HG03139 (cell line): ENCODE results near the gene RNF26.

Experiments
- ATAC-seq: cut with Tn5 transposase; IDR thresholded peaks from one replicate; pipeline ENCODE4 v1.9.1; 2021; ENCODE audit not compliant: unreplicated experiment

RNF26 gene

DNA sequence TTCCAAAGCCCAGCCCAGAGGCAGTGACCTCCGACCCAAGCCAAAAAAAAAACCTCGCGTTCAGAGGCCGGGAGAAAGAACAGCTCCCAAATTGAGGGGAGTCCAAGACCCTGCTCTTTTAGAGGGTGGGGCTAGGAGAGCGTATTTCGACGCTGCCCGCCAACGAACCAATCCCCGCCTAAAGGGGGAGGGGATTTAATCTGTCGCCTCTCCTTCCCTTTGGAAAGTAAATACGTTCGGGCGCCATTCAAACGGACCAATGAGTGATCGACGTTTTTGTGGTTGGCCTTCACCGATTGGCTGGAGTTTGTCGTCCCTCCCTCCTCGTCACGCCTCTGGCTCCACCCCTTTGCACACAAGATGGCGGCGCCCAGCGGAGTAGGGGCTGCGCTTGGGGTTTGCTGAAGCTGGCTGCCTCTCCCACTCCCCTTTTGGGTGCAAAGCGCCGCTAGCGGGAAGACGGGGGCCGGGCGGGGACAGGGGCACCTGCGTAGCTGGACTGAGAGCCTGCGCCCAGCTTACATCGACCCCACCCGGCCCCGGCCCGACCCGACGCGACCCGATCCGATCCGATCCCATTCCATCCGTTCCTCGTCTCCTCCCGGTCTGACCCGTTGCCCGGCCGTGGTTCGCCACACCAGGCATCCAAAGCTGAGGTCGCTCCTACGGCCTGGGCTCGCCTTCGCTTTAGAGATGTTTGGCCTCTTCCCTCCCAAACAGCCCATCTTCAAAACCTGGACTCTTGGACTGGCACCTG, at the start of gene RNF26:
Gene RNF26, plus strand, starts transcription at position 354 of the 757 bp plus-strand sequence. CDS start 596 bp downstream, outside the sequence.
- ATAC-seq = peak; percentile 84

DNA sequence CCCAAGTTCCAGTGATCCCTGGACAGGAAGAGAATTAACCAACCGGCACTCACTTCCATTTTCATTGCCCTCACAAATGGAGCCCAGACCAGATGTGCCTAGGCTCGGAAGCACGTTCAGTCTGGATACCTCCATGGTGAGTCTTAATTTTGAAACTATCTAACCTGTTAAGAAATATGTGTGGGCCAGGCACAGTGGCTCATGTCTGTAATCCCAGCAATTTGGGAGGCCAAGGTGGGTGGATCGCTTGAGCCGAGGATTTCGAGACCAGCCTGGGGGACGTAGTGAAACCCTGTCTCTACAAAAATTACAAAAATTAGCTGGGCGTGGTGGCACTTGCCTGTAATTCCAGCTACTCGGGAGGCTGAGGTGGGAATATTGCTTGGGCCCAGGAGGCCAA, 48.9 kb upstream of the RNF26 start:
- no peak for ATAC-seq

DNA sequence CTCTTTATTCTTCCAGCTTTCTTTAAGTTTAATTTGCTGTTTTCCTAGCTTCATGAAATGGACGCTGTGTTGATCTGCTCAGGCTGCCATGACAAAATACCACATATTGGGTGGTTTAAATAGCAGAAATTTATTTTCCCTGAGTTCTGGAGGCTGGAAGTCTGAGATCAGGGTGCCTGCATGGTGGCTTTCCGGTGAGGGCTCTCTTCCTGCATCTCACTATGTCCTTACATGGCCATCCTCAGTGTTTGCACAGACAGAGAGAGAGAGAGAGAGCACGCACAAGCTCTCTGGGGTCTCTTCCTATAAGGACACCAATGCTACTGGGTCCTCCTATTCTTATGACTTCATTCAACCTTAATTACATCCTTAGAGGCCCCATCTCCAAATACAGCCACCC, 46.1 kb upstream of the RNF26 start:
- no peak for ATAC-seq

DNA sequence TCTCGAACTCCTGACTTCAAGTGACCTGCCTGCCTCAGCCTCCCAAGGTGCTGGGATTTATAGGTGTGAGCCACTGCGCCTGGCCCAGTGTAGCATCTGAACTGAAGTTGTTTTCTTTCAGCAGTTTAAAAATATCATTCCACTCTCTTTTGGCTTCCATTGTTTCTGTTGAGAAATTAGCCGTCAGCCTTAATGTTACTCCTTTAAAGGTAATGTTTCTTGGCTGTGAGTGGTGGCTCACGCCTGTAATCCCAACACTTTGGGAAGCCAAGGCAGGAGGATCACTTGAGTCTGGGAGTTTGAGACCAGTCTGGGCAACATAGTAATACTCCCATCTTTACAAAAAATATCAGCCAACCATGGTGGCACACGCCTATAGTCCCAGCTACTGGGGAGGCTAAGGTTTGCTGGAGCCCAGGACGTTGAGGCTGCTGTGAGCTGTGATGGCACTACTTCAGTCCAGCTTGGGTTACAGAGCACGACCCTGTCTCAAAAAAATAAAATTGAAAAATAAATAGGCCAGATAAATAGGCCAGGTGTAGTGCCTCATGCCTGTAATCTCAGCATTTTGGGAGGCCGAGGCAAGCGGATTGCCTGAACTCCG, 43.3 kb upstream of the RNF26 start:
- no peak for ATAC-seq

DNA sequence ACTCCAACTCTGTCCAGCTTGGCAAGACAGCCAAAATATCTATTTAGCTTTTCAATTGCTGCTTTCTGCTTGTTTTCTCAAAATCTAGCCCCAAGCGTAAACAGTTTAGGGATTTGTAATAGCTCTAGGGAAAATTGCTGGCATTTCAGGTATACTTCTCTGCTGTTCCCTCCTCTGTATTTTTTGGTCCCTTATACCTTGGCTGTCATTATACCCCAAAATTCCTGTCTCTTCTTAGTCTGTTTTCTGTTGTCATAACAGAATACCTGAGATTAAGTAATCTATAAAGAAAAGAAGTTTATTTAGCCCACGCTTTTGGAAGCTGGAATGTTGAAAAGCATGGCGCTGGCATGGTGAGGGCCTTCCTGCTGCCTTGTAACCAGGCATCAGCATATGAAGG, 40.9 kb upstream of the RNF26 start:
- ATAC-seq = no peak

DNA sequence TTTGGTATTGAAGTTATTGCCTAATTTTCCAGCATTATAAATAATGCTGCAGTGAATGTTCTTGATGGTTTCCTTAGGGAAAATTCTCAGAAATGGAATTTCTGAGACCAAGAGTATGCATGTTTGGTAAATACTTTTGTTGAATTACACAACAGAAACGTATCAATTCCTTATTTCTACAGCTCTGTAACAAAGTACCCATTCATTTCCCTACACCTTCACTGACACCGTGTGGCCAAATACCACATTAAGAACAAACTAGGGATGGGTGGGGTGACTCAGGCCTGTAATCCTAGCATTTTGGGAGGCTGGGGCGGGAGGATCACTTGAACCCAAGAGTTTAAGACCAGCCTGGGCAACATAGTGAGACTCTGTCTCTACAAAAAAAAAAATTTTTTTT, 39.1 kb upstream of the RNF26 start:
- ATAC-seq = no peak

DNA sequence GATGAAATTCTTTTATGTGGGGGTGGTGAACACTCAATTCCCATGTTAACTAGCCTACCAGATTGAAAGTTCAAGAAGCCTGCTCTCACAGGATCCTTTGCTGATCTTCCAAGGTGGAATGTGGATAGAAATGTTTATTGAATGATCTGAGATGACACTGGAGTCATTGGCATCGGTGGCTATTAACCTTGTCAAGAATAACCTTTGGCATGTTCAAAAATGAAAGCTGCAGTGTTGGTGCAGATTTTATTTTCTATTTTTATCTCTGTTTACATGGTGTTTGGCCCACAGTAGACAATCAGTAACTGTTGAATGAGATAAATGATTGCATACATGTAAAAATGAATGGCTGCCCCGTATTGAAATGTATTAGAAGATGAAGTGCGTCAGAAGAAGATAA, 36.4 kb upstream of the RNF26 start:
- no peak for ATAC-seq

DNA sequence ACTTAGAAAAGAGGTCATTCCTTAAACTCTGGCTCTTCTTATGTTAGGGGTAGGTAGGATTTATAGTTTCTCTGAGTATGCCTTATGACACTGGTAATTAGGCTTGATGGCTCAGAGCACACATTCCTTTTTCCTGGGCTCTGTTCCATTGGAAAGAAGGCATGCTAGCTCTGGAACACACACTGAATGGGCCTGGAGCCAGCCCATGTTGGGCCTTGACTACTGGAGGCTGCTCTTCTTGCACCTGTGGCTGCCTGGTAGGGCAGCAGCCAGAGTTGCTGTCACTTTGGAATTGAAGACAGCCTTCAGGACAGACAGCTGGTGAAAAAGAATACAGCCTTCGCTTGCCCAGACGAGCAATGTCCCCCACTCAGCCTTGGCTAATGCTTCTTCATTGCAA, 35.6 kb upstream of the RNF26 start:
- no peak for ATAC-seq

- no peak for ATAC-seq
These were observed 34.9 kb upstream of the RNF26 start for GRCh38 chr11:119299416-119299815.

DNA sequence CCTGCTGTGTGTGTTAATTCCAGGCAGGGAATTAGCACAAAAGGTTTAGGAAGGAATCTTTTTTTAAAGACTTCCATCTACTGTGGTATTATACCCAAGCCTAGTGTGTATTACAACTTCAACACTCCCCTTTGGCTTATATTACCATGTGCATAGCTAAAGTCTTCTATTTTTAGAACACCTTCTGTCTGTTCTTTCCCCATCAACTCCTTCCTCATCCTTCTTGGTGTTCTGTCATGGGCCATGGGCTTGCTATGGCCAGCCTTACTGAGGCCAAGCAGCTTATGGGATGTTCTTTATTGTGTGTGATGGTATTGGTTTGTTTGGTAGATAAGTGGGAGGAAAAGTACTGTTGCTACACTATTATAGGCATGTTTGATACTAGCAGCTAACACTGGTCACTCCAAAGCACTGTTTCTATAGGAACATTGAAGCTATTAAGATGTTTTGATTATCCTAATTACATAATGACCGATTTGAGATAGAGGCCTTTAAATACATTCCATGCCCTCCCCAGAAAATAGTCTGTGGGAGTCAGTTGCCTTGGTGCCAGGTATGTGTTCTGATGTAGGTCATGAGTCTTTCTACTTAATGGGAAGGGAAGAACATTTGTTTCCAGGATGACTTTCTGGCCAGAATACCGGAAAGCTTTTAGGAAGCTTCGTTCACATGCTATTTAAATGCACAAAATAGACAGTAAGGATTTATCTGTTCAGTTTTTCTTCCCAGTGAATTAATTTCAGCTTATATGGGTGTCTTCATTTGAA, 33.9 kb upstream of the RNF26 start:
- ATAC-seq = no peak

DNA sequence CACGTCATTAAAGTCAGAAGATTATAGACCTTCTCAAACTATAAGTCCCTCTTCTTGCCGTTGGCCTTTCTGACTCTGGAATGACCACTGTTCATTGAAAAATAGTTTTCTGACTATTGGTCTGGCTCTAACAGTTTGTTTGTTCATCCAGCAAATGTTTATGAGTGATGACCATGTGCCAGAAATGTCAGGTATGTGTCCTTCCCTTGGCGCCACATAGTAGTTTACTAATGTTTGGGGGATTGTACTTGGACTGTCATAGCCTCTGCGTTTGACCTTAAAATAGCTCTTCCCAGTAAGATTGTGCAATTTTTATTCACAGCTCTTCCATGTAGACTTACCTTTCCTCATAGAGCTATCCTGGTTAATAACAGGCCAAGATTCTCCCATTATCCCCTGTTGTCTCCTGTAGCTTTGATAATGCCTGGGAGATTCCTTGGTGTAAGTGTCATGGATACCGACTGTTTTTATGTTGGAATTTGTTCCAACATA, 31.1 kb upstream of the RNF26 start:
- no peak for ATAC-seq

GRCh38 chr11:119305556-119306372, 28.6 kb upstream of the RNF26 start:
- ATAC-seq = no peak

GRCh38 chr11:119306373-119306890, 27.9 kb upstream of the RNF26 start:
- ATAC-seq = no peak

GRCh38 chr11:119307219-119307618, 27.1 kb upstream of the RNF26 start:
- no peak for ATAC-seq

GRCh38 chr11:119307974-119308373, 26.4 kb upstream of the RNF26 start:
- ATAC-seq = no peak

GRCh38 chr11:119309411-119309810, 24.9 kb upstream of the RNF26 start:
- ATAC-seq = no peak

- no peak for ATAC-seq
These were observed 24.2 kb upstream of the RNF26 start for GRCh38 chr11:119309953-119310681.

DNA sequence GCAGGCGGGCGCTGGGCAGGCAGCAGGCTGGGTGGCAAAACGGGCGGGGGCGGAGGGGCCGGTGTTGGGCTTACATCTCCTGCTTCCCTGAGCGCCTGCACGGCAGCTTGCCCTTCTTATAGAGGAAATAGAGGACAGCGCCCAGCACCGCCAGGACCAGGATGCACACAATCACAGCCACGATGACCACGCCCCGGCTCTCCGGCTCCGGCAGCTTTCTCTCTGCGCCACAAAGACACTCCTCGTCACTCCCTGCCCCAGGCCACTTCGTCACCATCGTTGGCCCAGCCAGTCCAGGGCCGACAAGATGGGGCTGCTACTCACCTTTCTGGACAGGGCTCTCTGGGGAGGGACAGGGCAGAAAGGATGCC, 23.7 kb upstream of the RNF26 start:
- no peak for ATAC-seq

- no peak for ATAC-seq
These were observed 19.6 kb upstream of the RNF26 start for GRCh38 chr11:119314726-119315125.
